Central memory CD8-positive, alpha-beta T cell (primary cell): ENCODE results near the gene INSL6.
"Not testable (repeated sequence)": the region's sequence is repeated elsewhere in the genome, so short reads cannot be mapped to it uniquely, and the experiment has no call there.

Experiments used
- ATAC-seq: fragments of 150-1000 bp; cut with Tn5 transposase; replicated peaks from 2 replicates; pipeline ENCODE4 v1.10.0; 2022; ENCODE audit warnings: mild to moderate bottlenecking, moderate FRiP score, moderate number of reproducible peaks; ENCODE audit not compliant: poor library complexity, severe bottlenecking; ENCODE audit errors: extremely low read depth
- DNase-seq, 2 donors: peaks; one replicate each; pipeline ENCODE4 v3.0.0; 2021; ENCODE audit warnings: low spot score in 2 of 2
- H3K27ac Mint-ChIP-seq: one replicate; pipeline ENCODE4 v1.8.0; 2022; ENCODE audit warnings: low read depth, mild to moderate bottlenecking, moderate library complexity, mixed read lengths
- H3K27me3 Mint-ChIP-seq: one replicate; pipeline ENCODE4 v1.8.0; 2022; ENCODE audit warnings: mixed read lengths
- H3K36me3 Mint-ChIP-seq: one replicate; pipeline ENCODE4 v1.8.0; 2022; ENCODE audit warnings: mild to moderate bottlenecking, moderate library complexity, mixed read lengths; ENCODE audit not compliant: insufficient read depth
- H3K4me1 Mint-ChIP-seq: one replicate; pipeline ENCODE4 v1.8.0; 2022; ENCODE audit warnings: mixed read lengths
- H3K4me3 Mint-ChIP-seq: one replicate; pipeline ENCODE4 v1.8.0; 2022; ENCODE audit warnings: mild to moderate bottlenecking, moderate library complexity, mixed read lengths
- H3K9me3 Mint-ChIP-seq: one replicate; pipeline ENCODE4 v1.8.0; 2022; ENCODE audit warnings: mixed read lengths

INSL6 gene

GRCh38 chr9:5185220-5185840, at the start of gene INSL6:
Gene INSL6 (minus strand): TSS chr9:5185639. CDS start chr9:5185602, 37 bp downstream.
- ATAC-seq (no peak), DNase-seq (no peak)
- peaks cover 10% of the 10 kb centered on the region for H3K4me1 Mint-ChIP-seq
- no peaks in the 10 kb centered on the region for H3K9me3 Mint-ChIP-seq
- H3K27ac Mint-ChIP-seq = no peak within 1 kb of the TSS
- H3K36me3 Mint-ChIP-seq = no peaks in the 10 kb centered on the region
- H3K4me3 Mint-ChIP-seq = no peak within 1 kb of the TSS
- H3K27me3 Mint-ChIP-seq = no peaks in the 10 kb centered on the region

- Mint-ChIP-seq H3K9me3 (no peaks in the 10 kb centered on the region), H3K4me1 (no peaks in the 10 kb centered on the region), H3K27me3 (peaks cover 50% of the 10 kb centered on the region), H3K27ac (no peak within 1 kb of the TSS), H3K36me3 (no peaks in the 10 kb centered on the region), H3K4me3 (no peak within 1 kb of the TSS)
- no peak for ATAC-seq
- no peak for DNase-seq
Observed at GRCh38 chr9:5231212-5231611, 45.8 kb upstream of the INSL6 start, which contains the start of gene INSL4. Gene INSL4 (plus strand): TSS chr9:5231419. CDS start chr9:5231524, 105 bp downstream.

GRCh38 chr9:5230554-5230953, 45.1 kb upstream of the INSL6 start:
- ATAC-seq (no peak), DNase-seq (no peak)
- Mint-ChIP-seq H3K27me3 (peaks cover 56% of the 10 kb centered on the region), H3K4me1 (no peaks in the 10 kb centered on the region), H3K9me3 (no peaks in the 10 kb centered on the region), H3K27ac (no peak overlapping the region), H3K4me3 (no peak overlapping the region), H3K36me3 (no peaks in the 10 kb centered on the region)

GRCh38 chr9:5205071-5205470, 19.6 kb upstream of the INSL6 start:
- peaks cover 41% of the 10 kb centered on the region for H3K27me3 Mint-ChIP-seq
- H3K9me3 Mint-ChIP-seq = no peaks in the 10 kb centered on the region
- H3K36me3 Mint-ChIP-seq = no peaks in the 10 kb centered on the region
- no peak for ATAC-seq
- no peak for DNase-seq
- no peak overlapping the region for H3K27ac Mint-ChIP-seq
- H3K4me1 Mint-ChIP-seq = no peaks in the 10 kb centered on the region
- no peak overlapping the region for H3K4me3 Mint-ChIP-seq

GRCh38 chr9:5195463-5195862, 10.0 kb upstream of the INSL6 start:
- Mint-ChIP-seq H3K9me3 (no peaks in the 10 kb centered on the region), H3K36me3 (no peaks in the 10 kb centered on the region), H3K4me3 (no peak overlapping the region), H3K27me3 (peaks cover 29% of the 10 kb centered on the region), H3K27ac (no peak overlapping the region), H3K4me1 (no peaks in the 10 kb centered on the region)
- DNase-seq (no peak), ATAC-seq (no peak)

GRCh38 chr9:5193345-5193744, 7.9 kb upstream of the INSL6 start:
- no peak overlapping the region for H3K27ac Mint-ChIP-seq
- no peak overlapping the region for H3K4me3 Mint-ChIP-seq
- no peaks in the 10 kb centered on the region for H3K4me1 Mint-ChIP-seq
- DNase-seq = no peak
- H3K9me3 Mint-ChIP-seq = no peaks in the 10 kb centered on the region
- H3K36me3 Mint-ChIP-seq = no peaks in the 10 kb centered on the region
- no peak for ATAC-seq
- peaks cover 14% of the 10 kb centered on the region for H3K27me3 Mint-ChIP-seq

GRCh38 chr9:5191985-5192384, 6.5 kb upstream of the INSL6 start:
- no peaks in the 10 kb centered on the region for H3K4me1 Mint-ChIP-seq

GRCh38 chr9:5188060-5188984, 2.9 kb upstream of the INSL6 start:
- Mint-ChIP-seq H3K9me3 (no peaks in the 10 kb centered on the region), H3K27ac (no peak overlapping the region), H3K4me1 (peaks cover 10% of the 10 kb centered on the region), H3K36me3 (no peaks in the 10 kb centered on the region), H3K27me3 (peaks cover 7% of the 10 kb centered on the region), H3K4me3 (no peak overlapping the region)
- no peak for DNase-seq
- ATAC-seq = no peak

More at GRCh38 chr9:5191985-5192384, 6.5 kb upstream of the INSL6 start:
- ATAC-seq (no peak), DNase-seq (no peak)
- H3K27me3 Mint-ChIP-seq = peaks cover 14% of the 10 kb centered on the region
- no peaks in the 10 kb centered on the region for H3K9me3 Mint-ChIP-seq
- no peaks in the 10 kb centered on the region for H3K36me3 Mint-ChIP-seq
- no peak overlapping the region for H3K27ac Mint-ChIP-seq
- H3K4me3 Mint-ChIP-seq = no peak overlapping the region

- Mint-ChIP-seq H3K36me3 (no peaks in the 10 kb centered on the region), H3K4me3 (no peak overlapping the region), H3K9me3 (no peaks in the 10 kb centered on the region), H3K27me3 (peaks cover 4% of the 10 kb centered on the region), H3K27ac (no peak overlapping the region), H3K4me1 (peaks cover 10% of the 10 kb centered on the region)
- DNase-seq (peak; percentile 37 to 42), ATAC-seq (peak; percentile 81)
Observed at GRCh38 chr9:5186416-5187169, 1.2 kb upstream of the INSL6 start.

- Mint-ChIP-seq H3K9me3 (no peaks in the 10 kb centered on the region), H3K4me1 (peaks cover 10% of the 10 kb centered on the region), H3K4me3 (no peak overlapping the region), H3K36me3 (no peaks in the 10 kb centered on the region), H3K27me3 (no peaks in the 10 kb centered on the region), H3K27ac (no peak overlapping the region)
- ATAC-seq (no peak), DNase-seq (no peak)
Observed at GRCh38 chr9:5184776-5185175, 663 bp downstream of the INSL6 start.

GRCh38 chr9:5180631-5181030, 4.8 kb downstream of the INSL6 start:
- H3K36me3 Mint-ChIP-seq, DNase-seq, H3K27ac Mint-ChIP-seq, H3K9me3 Mint-ChIP-seq, H3K27me3 Mint-ChIP-seq, ATAC-seq, H3K4me3 Mint-ChIP-seq: not testable (repeated sequence)
- peaks cover 10% of the 10 kb centered on the region for H3K4me1 Mint-ChIP-seq

GRCh38 chr9:5178126-5178805, 7.2 kb downstream of the INSL6 start:
- Mint-ChIP-seq H3K9me3 (no peaks in the 10 kb centered on the region), H3K27ac (no peak overlapping the region), H3K4me3 (peak overlapping the region; percentile 26), H3K4me1 (peaks cover 10% of the 10 kb centered on the region), H3K27me3 (no peaks in the 10 kb centered on the region), H3K36me3 (peaks cover 7% of the 10 kb centered on the region)
- ATAC-seq (peak; percentile 83), DNase-seq (no peak)
